ENCODE data around the gene ARHGAP40.

DNA sequence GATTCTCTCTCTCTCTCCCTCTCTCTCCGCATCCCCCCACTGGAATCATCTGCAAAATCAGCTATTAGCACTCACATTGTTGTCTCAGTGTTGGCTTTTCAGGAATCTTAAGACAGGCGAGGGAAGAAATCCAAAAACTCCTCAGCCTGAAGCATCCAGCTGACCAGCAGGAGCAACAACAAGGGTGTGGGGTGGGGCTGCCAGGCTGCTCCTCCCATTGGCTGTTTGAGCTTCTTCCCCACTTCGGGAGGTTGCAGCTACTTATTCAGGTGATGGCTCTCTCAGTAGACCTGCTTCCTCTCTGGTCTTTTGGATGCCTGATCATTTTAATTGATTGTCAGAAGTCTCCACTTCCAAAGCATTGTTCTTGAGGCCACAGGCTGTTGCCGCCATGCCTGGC is 98.5 kb downstream of the ARHGAP40 start:
- TF ChIP-seq CTCF (IDR thresholded peaks at IDR 0.05) (no peak), POLR2A (IDR thresholded peaks at IDR 0.05) (no peak)

All from uterus (tissue), 2 donors.